ENCODE data around the gene P3R3URF. TPM values are rescaled to one million over a fixed set of nuclear protein-coding genes. Genes with fewer than 3 reads are reported as not detected.
A peak's percentile ranks its signal among the peaks of the same experiment; 100 is the strongest.

The P3R3URF gene
- polyA plus RNA-seq, 1 donor, result not detected

GRCh38 chr1:46158312-46159281, 17.7 kb downstream of the P3R3URF start:
- H3K4me3 ChIP-seq (ENCODE audit: low read length), result no peak overlapping the region
- no peaks in the 10 kb centered on the region for H3K4me1 ChIP-seq (ENCODE audit: control insufficient read depth, insufficient read depth, low read length)
- 88% methylated on average over 1 of the region's 13 CpGs for WGBS (ENCODE audit: insufficient coverage, low lambda C conversion rate)
- H3K36me3 ChIP-seq (ENCODE audit: control insufficient read depth, insufficient read depth, low read length), result no peaks in the 10 kb centered on the region
- DNase-seq, result peak in 1 of 2 donors; percentile 29
- no peaks in the 10 kb centered on the region for H3K9me3 ChIP-seq (ENCODE audit: control insufficient read depth, low read depth, low read length)
- H3K27me3 ChIP-seq (ENCODE audit: control insufficient read depth, insufficient read depth, low read length), result no peaks in the 10 kb centered on the region
- H3K27ac ChIP-seq (ENCODE audit: low read length), result no peak overlapping the region

DNA sequence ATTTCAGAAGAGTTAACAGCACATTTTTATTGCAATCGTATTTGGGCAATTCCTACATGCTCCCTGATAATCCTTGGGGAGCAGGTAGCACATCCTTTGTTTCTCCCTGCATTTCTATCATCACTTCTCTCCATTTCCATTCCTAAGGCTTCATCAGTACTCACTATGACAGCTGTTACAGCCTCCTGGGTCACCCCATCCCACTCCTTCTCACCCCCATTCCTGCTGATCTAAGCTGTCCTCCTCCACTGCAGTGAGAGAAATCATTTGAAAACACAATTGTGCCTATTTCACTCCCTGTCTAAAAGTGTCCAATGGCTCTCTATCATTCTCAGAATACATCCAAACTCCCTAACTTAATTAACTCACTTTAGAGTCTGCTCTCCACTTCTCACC, 18.4 kb downstream of the P3R3URF start:
- Histone ChIP-seq H3K36me3 (ENCODE audit: control insufficient read depth, insufficient read depth, low read length) (no peaks in the 10 kb centered on the region), H3K4me3 (ENCODE audit: low read length) (no peak overlapping the region), H3K27me3 (ENCODE audit: control insufficient read depth, insufficient read depth, low read length) (no peaks in the 10 kb centered on the region), H3K9me3 (ENCODE audit: control insufficient read depth, low read depth, low read length) (no peaks in the 10 kb centered on the region), H3K27ac (ENCODE audit: low read length) (no peak overlapping the region), H3K4me1 (ENCODE audit: control insufficient read depth, insufficient read depth, low read length) (no peaks in the 10 kb centered on the region)
- no CpG with 5 or more reads among the region's 1 CpG for WGBS (ENCODE audit: insufficient coverage, low lambda C conversion rate)
- DNase-seq, result no peak

DNA sequence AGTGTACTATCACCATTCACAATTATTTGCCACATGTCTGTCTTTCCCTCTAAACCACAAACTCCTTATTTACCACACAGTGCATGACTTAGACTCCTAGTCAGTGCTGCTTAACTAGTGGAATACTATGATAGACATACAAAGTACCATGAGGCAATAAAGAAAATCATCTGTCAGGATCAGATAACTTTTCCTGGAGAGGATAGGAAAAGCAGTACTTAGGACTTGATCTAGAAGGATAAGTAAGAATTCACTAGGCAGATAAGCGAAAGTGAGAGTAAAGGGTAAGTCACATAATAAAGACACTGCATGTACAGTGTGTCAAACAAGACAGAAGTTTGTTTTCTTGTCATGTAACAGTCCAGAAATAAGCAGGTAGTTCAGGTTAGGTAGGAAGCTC, 22.6 kb downstream of the P3R3URF start:
- Histone ChIP-seq H3K36me3 (ENCODE audit: control insufficient read depth, insufficient read depth, low read length) (no peaks in the 10 kb centered on the region), H3K9me3 (ENCODE audit: control insufficient read depth, low read depth, low read length) (no peaks in the 10 kb centered on the region), H3K4me3 (ENCODE audit: low read length) (no peak overlapping the region), H3K27ac (ENCODE audit: low read length) (no peak overlapping the region), H3K4me1 (ENCODE audit: control insufficient read depth, insufficient read depth, low read length) (no peaks in the 10 kb centered on the region), H3K27me3 (ENCODE audit: control insufficient read depth, insufficient read depth, low read length) (no peaks in the 10 kb centered on the region)
- no CpG with 5 or more reads among the region's 1 CpG for WGBS (ENCODE audit: insufficient coverage, low lambda C conversion rate)
- DNase-seq, result no peak

DNA sequence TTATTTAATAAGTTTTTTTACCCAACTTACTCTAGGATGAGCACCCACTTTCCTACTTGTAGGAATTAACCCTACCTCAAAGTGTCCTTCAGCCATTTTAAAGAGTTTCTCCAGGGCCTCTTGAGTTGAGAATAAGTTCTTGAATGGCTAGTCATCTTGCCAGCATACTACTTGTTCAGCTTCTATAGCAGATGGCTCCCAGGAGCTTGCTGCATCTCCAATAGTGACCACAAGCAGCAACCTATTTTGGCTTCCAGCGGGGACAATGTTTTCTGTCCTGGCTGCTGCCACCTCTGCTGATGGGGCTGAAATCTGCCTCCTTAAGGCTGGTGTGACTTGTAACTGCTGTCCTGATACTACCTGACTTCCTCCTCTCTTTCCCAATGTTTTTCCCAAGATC, 23.1 kb downstream of the P3R3URF start:
- no CpG with 5 or more reads among the region's 1 CpG for WGBS (ENCODE audit: insufficient coverage, low lambda C conversion rate)
- H3K4me1 ChIP-seq (ENCODE audit: control insufficient read depth, insufficient read depth, low read length), result no peaks in the 10 kb centered on the region
- no peak overlapping the region for H3K4me3 ChIP-seq (ENCODE audit: low read length)
- DNase-seq, result no peak
- no peaks in the 10 kb centered on the region for H3K36me3 ChIP-seq (ENCODE audit: control insufficient read depth, insufficient read depth, low read length)
- no peaks in the 10 kb centered on the region for H3K27me3 ChIP-seq (ENCODE audit: control insufficient read depth, insufficient read depth, low read length)
- H3K27ac ChIP-seq (ENCODE audit: low read length), result no peak overlapping the region
- H3K9me3 ChIP-seq (ENCODE audit: control insufficient read depth, low read depth, low read length), result no peaks in the 10 kb centered on the region

- DNase-seq, result no peak
- H3K36me3 ChIP-seq (ENCODE audit: control insufficient read depth, insufficient read depth, low read length), result no peaks in the 10 kb centered on the region
- H3K9me3 ChIP-seq (ENCODE audit: control insufficient read depth, low read depth, low read length), result no peaks in the 10 kb centered on the region
- H3K27ac ChIP-seq (ENCODE audit: low read length), result no peak overlapping the region
- H3K27me3 ChIP-seq (ENCODE audit: control insufficient read depth, insufficient read depth, low read length), result no peaks in the 10 kb centered on the region
- 100% methylated on average over 1 of the region's 3 CpGs for WGBS (ENCODE audit: insufficient coverage, low lambda C conversion rate)
- no peak overlapping the region for H3K4me3 ChIP-seq (ENCODE audit: low read length)
- no peaks in the 10 kb centered on the region for H3K4me1 ChIP-seq (ENCODE audit: control insufficient read depth, insufficient read depth, low read length)
Measured at GRCh38 chr1:46152016-46152415, 24.3 kb downstream of the P3R3URF start.

DNA sequence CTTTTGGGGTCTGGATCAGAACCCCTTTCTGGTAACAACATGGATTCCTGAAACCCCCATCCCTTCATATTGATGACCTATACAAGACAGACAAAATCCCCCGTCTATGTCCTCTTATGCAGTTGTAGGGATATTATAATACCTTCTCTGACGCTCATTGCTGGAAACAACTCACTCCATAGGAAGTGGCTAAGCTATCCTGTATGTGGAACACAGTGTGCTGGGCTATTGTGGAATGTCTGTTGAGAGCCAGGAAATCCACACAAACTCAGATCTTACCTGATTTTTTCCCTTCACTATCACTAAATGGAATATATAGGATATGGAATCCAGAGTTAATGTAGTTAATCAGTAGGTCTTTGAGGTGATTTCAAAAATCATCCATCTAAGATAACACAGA, 26.2 kb downstream of the P3R3URF start:
- Histone ChIP-seq H3K27me3 (ENCODE audit: control insufficient read depth, insufficient read depth, low read length) (no peaks in the 10 kb centered on the region), H3K4me1 (ENCODE audit: control insufficient read depth, insufficient read depth, low read length) (peaks cover 12% of the 10 kb centered on the region), H3K9me3 (ENCODE audit: control insufficient read depth, low read depth, low read length) (no peaks in the 10 kb centered on the region), H3K27ac (ENCODE audit: low read length) (no peak overlapping the region), H3K36me3 (ENCODE audit: control insufficient read depth, insufficient read depth, low read length) (no peaks in the 10 kb centered on the region), H3K4me3 (ENCODE audit: low read length) (no peak overlapping the region)
- DNase-seq, result no peak
- WGBS (ENCODE audit: insufficient coverage, low lambda C conversion rate), result 100% methylated on average over 1 of the region's 2 CpGs

DNA sequence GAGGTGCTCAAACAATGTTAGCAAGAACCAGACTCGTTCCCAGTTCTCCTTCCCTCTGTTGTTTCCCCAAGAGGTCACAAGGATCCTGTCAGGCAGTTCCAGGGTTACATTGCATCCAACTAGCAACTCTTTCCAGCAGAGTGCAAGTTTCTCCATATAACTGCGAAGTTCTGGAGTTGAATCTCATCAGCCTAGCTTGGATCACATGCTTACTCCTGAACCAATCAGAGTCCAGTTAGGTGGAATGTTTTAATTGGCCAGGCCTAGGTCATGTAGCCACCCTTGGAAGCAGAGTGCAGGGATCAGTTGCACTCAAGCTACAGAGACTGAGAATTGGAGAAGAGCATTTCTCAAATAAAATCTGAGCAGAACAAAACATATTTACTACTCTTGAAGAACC, 28.0 kb downstream of the P3R3URF start:
- no CpG with 5 or more reads among the region's 2 CpGs for WGBS (ENCODE audit: insufficient coverage, low lambda C conversion rate)
- Histone ChIP-seq H3K9me3 (ENCODE audit: control insufficient read depth, low read depth, low read length) (no peaks in the 10 kb centered on the region), H3K4me3 (ENCODE audit: low read length) (no peak overlapping the region), H3K4me1 (ENCODE audit: control insufficient read depth, insufficient read depth, low read length) (peaks cover 13% of the 10 kb centered on the region), H3K27ac (ENCODE audit: low read length) (no peak overlapping the region), H3K27me3 (ENCODE audit: control insufficient read depth, insufficient read depth, low read length) (no peaks in the 10 kb centered on the region), H3K36me3 (ENCODE audit: control insufficient read depth, insufficient read depth, low read length) (no peaks in the 10 kb centered on the region)
- DNase-seq, result no peak

DNA sequence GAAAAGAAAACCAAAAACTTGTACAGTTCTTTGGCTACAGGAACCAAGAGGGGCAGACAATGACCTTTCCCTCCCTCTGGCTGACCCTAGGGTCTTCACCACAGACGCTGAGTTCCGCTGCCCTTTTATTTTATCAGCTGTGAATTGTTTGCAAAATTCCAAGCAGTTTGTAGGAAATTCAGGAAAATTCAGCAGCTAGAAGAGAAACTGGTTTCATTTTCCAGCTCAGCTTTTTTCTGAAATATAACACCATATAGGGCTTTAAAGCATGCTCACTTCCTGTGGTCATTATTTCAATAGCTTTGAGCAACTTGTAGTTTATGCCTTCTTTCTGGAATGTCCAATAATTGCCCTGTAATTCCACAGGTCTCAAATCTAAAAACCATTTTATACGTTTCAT, 38.4 kb downstream of the P3R3URF start:
- Histone ChIP-seq H3K4me1 (ENCODE audit: control insufficient read depth, insufficient read depth, low read length) (peaks cover 5% of the 10 kb centered on the region), H3K36me3 (ENCODE audit: control insufficient read depth, insufficient read depth, low read length) (no peaks in the 10 kb centered on the region), H3K27ac (ENCODE audit: low read length) (peak overlapping the region; percentile 17), H3K9me3 (ENCODE audit: control insufficient read depth, low read depth, low read length) (no peaks in the 10 kb centered on the region), H3K4me3 (ENCODE audit: low read length) (no peak overlapping the region), H3K27me3 (ENCODE audit: control insufficient read depth, insufficient read depth, low read length) (no peaks in the 10 kb centered on the region)
- DNase-seq, result no peak
- WGBS (ENCODE audit: insufficient coverage, low lambda C conversion rate), result no CpG with 5 or more reads among the region's 3 CpGs

GRCh38 chr1:46136711-46137110, 39.6 kb downstream of the P3R3URF start:
- Histone ChIP-seq H3K27ac (ENCODE audit: low read length) (no peak overlapping the region), H3K9me3 (ENCODE audit: control insufficient read depth, low read depth, low read length) (no peaks in the 10 kb centered on the region), H3K4me3 (ENCODE audit: low read length) (no peak overlapping the region), H3K4me1 (ENCODE audit: control insufficient read depth, insufficient read depth, low read length) (peaks cover 5% of the 10 kb centered on the region), H3K27me3 (ENCODE audit: control insufficient read depth, insufficient read depth, low read length) (no peaks in the 10 kb centered on the region), H3K36me3 (ENCODE audit: control insufficient read depth, insufficient read depth, low read length) (no peaks in the 10 kb centered on the region)
- no peak for DNase-seq

- Histone ChIP-seq H3K36me3 (ENCODE audit: control insufficient read depth, insufficient read depth, low read length) (no peaks in the 10 kb centered on the region), H3K27me3 (ENCODE audit: control insufficient read depth, insufficient read depth, low read length) (no peaks in the 10 kb centered on the region), H3K9me3 (ENCODE audit: control insufficient read depth, low read depth, low read length) (no peaks in the 10 kb centered on the region), H3K4me3 (ENCODE audit: low read length) (no peak overlapping the region), H3K27ac (ENCODE audit: low read length) (no peak overlapping the region), H3K4me1 (ENCODE audit: control insufficient read depth, insufficient read depth, low read length) (peaks cover 5% of the 10 kb centered on the region)
- no peak for DNase-seq
- no CpG with 5 or more reads among the region's 3 CpGs for WGBS (ENCODE audit: insufficient coverage, low lambda C conversion rate)
Measured at GRCh38 chr1:46134660-46135331, 41.5 kb downstream of the P3R3URF start.

Measured in large intestine (tissue), 3 donors.